22Rv1 (cell line): ENCODE measurements around the gene SSH3.

Source experiments
- H3K27ac ChIP-seq: fragments of 450-650 bp; 2 replicates; pipeline ENCODE4 v1.5.1; 2017
- CTCF ChIP-seq: fragments of 450-650 bp; IDR thresholded peaks from 2 replicates; pipeline ENCODE4 v1.5.1; 2017; ENCODE audit warnings: mild to moderate bottlenecking
- ZFX ChIP-seq: fragments of 450-650 bp; IDR thresholded peaks from 2 replicates; pipeline ENCODE4 v1.6.1; 2017; ENCODE audit warnings: antibody characterized with exemption, borderline replicate concordance

The SSH3 gene

GRCh38 chr11:67310246-67311050 is 7.1 kb downstream of the SSH3 start:
- H3K27ac ChIP-seq: peak overlapping the region; percentile 95
- TF ChIP-seq ZFX (no peak), CTCF (no peak)

GRCh38 chr11:67311051-67311555 is 7.8 kb downstream of the SSH3 start:
- peak overlapping the region; percentile 95 for H3K27ac ChIP-seq
- TF ChIP-seq ZFX (no peak), CTCF (no peak)

- TF ChIP-seq ZFX: no peak
- TF ChIP-seq CTCF: no peak
- peak overlapping the region; percentile 95 for H3K27ac ChIP-seq
These were observed 8.3 kb downstream of the SSH3 start for GRCh38 chr11:67311556-67312082.

- peak overlapping the region; percentile 95 for H3K27ac ChIP-seq
These were observed 9.1 kb downstream of the SSH3 start for GRCh38 chr11:67312187-67313021.

GRCh38 chr11:67313125-67313890 is 10.0 kb downstream of the SSH3 start:
- no peak for TF ChIP-seq ZFX
- TF ChIP-seq CTCF: no peak
- peak overlapping the region; percentile 95 for H3K27ac ChIP-seq

More at GRCh38 chr11:67312187-67313021, 9.1 kb downstream of the SSH3 start:
- TF ChIP-seq ZFX (no peak), CTCF (no peak)

GRCh38 chr11:67314218-67314617 is 10.9 kb downstream of the SSH3 start:
- H3K27ac ChIP-seq: peak overlapping the region; percentile 95
- TF ChIP-seq CTCF: no peak
- TF ChIP-seq ZFX: no peak
